Medulla oblongata (tissue), 1 donor: Measurements from ENCODE around the gene SLC28A1.
"Not testable (repeated sequence)": the region's sequence is repeated elsewhere in the genome, so short reads cannot be mapped to it uniquely, and the experiment has no call there.

ENCODE experiments used
- DNase-seq: peaks from one replicate; pipeline ENCODE4 v3.0.0-alpha.2; 2015; ENCODE audit errors: extremely low spot score

SLC28A1 gene

DNA sequence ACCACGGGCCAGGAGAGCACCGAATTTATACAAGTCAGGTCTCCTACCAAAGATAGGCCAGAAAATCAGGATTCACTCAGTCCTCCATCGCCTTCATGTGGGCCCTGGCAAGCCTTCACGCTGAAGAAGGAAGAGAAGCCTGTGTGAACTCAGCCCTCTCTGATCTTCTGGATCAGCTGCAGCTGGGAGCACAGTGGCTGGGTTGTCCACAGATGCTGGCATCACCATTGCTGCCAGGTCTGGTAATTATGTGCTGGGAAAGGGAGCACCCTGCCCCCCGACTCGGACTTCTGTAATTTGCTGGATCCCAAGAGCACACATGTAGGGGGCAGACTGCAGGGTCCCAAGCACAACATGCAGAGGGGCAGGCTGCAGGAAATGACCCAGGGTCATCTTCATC, 84.8 kb downstream of the SLC28A1 start:
- DNase-seq = peak; percentile 67

DNA sequence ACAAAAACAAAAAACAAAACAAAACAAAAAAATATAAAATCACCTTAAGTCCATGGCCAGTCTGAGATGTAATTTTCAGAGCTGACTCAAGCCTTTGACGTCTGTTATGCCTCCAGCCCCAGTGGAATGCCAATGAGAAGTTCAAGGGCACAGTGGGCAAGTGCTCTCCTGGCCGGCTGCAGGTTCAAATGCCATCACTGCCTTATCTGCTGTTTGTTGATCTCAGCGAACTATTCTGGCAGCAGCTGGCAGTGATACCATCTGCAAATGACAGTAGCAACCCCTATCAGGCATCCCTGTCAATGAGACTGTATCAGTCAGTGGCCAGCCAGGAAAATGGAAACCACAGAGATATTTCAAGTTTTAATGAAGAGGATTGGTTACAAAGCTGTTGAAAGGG, 86.4 kb downstream of the SLC28A1 start:
- DNase-seq = no peak

DNA sequence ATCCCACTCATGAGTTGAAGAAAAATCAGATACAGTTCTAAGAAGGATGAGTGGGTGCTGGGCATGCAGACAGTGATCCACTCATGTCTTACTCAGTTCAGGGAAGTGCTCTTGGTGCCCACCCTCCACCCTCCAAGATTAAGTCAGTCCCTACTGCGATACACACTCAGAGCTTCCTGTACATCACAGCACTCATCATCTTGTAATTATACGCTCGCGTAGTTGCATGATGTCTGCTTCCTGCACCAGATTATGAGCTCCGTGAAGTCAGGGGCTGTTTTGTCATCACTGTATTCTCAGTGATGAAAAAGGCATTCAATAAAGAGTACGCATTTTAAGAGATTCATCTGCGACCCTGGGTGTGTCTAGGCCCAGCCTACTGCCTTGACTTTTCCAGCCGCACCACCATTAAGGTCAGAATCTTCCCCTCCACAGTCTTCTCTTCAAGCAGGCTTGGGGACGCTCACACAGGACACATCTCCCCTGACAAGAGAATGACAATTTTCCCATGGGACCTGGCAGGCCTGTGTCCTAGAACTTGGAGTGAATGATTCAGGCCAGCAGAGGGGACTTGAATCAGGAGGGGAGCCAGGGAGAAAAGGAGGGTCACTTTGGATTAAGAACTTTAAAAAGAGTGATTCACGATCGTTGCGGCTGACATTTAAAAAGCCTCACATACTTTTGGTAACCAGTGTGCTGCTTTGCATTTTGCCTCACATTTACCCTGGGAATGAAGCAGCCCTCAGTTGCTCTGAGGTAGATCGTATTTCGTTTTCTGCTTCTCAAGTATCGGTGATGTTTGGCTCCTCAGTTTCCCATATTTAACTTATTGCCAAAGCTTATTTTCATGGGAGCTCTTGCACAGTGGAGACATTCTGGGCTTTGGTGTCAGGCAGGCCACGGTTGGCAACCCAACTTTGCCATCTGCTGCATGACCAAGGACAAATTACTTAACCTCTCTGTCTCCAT, 89.3 kb downstream of the SLC28A1 start:
- DNase-seq = no peak

DNA sequence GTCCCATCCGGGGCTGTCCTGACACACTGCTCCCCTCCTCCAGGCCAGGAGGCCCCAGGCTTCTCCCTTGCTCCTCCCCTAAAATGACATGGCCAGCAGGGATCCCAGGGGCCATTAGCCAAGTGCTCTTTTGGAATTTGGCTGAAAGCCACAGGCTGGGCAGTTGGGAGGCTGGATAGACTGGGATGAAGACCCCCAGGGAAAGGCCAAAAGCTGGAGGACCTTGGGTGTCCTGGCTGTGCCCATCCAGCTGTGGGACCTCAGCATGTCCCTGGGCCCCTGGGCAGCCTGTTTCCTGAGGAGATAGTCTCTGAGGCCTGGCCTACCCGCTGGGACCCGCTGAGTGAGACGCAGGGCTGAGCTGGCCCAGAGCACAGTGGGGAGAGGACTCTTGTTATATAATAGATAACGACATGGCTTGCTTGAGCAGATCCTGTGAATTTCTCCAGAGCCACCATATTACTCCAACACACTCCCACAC, 91.4 kb downstream of the SLC28A1 start:
- no peak for DNase-seq

DNA sequence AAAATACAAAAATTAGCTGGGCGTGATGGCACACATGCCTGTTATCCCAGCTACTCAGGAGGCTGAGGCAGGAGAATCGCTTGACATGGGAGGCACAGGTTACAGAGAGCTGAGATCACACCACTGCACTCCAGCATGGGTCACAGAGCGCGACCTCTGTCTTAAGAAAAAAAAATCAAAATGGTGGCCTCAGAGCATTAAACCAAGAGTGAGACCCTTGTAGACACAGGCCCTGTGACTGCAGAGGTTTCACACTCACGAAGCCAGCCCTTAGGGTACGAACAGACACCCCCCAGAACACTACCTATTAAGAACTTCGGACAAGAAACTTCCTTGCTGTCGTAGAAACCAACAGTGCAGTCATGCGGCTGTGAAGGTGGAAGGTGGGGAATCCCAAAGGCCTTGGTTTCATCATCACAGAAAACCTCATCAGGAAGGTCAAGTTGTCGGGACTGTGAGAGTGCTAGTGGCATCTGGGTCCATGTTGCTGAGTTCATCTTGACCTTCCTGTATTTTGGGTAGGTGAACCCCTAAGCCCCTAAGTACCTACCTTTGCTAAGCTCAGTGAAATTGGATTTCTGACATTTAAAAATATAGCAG, 92.4 kb downstream of the SLC28A1 start:
- no peak for DNase-seq

- DNase-seq = no peak
Observed at GRCh38 chr15:84979651-84980050, 95.2 kb downstream of the SLC28A1 start.

DNA sequence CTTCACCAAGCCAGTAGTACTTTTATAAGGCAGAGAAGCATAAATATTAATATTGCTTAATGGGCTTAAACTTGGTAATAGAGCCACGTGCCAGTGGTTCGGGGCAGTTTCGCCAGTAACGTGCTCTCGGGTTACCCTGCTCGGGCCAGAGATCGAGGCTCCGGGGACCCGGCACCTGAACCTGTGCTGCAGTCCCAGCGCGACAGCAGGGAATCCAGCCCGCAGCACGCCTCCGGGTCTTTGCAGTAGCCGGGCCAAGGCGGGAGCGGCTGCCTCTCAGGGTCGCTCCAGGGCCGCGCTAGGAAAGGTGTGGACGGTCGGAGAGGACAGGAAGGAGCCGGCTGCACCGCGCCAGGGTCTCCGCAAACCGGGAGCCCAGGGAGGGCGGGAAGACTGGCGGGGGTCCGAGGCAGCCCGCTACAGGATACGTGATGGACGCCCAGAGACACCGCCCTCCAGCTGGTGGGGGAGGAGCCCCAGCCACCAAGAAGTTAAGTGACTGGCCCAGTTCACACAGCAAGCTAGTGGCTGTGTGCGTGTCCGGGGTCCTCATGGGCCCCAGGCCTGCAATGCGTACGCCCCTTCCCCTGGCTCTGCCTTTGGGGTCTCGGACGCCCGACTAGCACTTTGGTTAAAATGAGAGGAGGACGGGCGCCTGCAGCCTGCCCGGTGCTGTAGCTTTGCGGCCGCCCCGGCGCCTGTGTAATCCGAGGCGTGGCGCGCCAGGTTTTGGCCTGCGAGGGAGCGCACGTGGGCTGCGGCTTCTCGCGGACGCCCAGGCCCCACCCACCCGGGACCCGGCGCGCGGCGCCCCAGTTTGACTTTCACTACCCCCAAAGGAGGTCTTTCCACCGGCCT, 96.0 kb downstream of the SLC28A1 start:
- peak; percentile 89 for DNase-seq

- peak; percentile 97 for DNase-seq
Observed at GRCh38 chr15:84981054-84981710, 96.7 kb downstream of the SLC28A1 start.

- DNase-seq = peak; percentile 50
Observed at GRCh38 chr15:84981711-84982300, 97.3 kb downstream of the SLC28A1 start, which contains the start of gene PDE8A. TSS of gene PDE8A (plus strand) at chr15:84981856. CDS start at chr15:84982163, 307 bp downstream.

DNA sequence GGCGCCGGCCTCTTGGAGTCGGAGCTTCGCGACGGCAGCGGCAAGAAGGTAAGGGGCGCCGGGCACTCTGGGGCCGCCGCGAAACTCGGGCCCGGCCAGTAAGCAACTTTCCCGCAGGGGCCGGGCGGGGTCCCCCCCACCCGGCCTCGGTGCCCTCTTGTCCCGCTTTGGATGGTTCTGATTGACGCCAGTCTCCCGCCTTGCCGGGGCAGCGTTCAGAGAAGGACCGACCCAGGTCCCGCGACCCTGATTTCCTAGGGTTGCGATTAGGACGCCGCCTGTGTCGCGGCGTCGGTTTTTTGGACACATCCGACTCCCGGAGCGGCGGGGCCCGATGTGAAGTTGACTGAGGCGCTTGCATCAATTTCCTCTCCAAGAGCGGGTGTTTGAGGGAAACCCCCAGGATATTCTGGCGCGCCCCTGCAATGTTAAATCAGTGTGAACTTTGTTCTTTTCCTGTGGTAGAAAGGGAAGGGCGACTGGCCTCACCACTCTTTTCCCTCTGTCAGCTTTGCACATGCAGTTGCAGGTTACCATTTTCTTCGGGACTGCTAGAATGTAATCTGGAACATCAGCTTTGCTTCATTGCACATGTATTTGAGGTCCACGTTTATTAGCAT, 97.9 kb downstream of the SLC28A1 start:
- peak; percentile 52 for DNase-seq

DNA sequence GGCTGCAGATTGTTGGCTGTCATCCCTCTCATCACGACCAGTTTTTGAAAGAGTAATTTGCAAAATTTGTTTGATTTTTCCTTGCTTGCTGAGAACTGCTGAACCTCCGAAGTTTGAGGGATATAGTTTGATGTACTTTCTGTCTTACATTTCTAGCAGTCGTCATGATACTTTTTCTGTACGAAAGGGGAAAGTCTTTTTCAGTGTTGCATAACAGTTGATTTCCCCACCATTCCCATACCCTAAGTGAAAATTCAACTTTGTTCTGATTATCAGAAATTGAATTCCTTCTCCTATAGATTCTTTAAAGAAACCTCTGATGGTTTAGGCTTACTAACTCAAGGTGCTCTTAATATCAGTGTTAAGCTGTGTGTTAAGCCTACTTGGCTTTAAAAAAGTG, 98.8 kb downstream of the SLC28A1 start:
- peak; percentile 38 for DNase-seq

- DNase-seq = peak; percentile 56
Observed at GRCh38 chr15:84983711-84984110, 99.2 kb downstream of the SLC28A1 start.

GRCh38 chr15:84985158-84985557, 100.7 kb downstream of the SLC28A1 start:
- DNase-seq = no peak

GRCh38 chr15:84987351-84987750, 102.9 kb downstream of the SLC28A1 start:
- not testable (repeated sequence) for DNase-seq

GRCh38 chr15:84987949-84988624, 103.6 kb downstream of the SLC28A1 start:
- no peak for DNase-seq

DNA sequence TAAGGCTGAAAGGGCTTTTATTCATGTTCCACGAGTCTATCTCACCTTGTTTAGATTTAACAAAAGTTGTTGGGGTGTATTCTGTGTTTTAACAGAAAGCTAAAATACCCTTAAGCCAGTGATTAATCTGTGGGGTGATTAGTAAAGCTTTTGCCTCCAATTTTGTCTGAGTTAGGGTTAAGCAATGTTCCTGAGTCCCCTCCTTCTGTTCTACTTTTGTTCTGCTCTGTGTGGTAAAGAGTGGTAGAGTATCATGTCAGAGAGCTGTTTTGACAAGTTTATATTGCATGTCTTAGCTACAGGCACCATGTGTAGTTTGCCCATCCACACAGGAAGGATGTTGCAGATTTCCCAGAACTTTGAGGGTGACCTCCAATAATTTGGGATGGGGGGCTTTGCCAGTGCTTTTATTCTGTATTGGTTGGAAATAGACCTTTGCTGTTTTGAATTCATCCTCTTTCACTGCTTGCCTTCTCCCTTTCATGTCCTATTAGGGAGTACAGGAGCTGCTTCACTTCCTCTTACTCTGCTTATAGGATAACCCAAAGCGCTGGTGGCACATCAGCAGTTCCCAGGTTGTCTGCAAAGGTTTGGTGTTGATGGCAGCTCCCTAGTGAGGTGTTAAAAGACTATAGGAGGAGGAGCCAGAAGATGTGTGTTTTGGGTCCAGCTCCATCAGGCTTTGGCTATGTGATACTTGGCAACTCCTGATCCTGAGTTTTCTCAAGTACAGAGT, 104.6 kb downstream of the SLC28A1 start:
- no peak for DNase-seq

DNA sequence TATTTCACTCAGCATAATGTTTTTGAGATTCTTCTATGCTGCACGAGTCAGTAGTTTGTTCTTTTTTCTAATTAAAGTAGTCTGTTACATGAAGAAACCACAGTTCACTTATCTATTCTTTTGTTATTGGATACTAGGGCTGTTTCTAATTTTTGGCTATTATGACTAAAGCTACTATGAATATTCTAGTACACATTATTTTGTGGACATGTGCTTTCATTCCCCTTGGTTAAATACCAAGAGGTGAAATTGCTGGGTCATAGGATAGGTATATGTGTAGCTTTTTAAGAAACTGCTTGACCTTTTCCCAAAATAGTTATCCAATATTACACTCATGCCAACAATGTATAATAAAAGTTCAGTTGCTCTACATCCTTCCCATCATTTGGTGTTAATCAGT, 106.0 kb downstream of the SLC28A1 start:
- no peak for DNase-seq

DNA sequence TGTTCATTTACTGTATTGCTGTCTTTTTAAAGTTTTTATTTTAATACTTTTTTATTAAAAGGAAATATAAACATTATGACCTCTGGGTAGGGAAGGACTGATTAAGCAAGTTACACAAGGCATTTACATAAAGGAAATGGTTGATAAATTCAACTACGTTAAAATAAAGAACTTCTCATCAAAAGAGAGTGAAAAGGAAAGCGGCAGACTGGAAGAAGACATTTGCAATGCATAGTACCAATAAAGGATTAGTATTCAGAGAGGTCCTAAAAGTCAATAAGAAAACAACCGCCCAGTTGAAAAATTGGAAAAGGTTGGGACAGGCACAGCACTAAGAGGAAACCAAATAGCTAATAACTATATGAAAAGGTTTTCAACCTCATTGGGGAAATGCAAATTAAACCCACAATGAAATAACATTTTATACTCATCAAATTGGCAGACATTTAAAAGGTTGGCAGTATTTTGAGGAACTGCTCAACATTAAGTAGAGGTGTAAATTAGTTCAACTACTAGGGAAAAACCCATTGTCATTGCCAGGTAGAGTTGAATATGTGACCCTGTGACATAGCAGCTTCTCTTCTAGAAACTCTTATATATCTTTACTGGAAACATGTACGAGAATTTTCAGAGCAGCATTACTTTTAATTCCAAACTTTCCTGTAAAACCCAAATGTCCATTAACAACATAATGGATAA, 106.7 kb downstream of the SLC28A1 start:
- DNase-seq = no peak
